Mammary epithelial cell (primary cell): ENCODE results near the gene ZNRF4.

Source experiments
- EZH2 ChIP-seq: IDR thresholded peaks from 2 replicates; pipeline ENCODE4 v1.6.1; 2012; ENCODE audit warnings: low read length, inconsistent platforms, borderline replicate concordance
- TF ChIP-seq, protein P1 (sequence below), 2 donors: IDR thresholded peaks in 1 of 2; conservative IDR thresholded peaks in 1 of 2; 2 replicates each; pipeline ENCODE4 v1.5.1; 2011 to 2012; ENCODE audit warnings: inconsistent platforms in 2 of 2, low read length in 2 of 2, mild to moderate bottlenecking in 2 of 2, control low read depth in 1 of 2, low read depth in 1 of 2; ENCODE audit not compliant: insufficient read depth in 1 of 2; ENCODE audit errors: extremely low read depth in 1 of 2

DNA sequence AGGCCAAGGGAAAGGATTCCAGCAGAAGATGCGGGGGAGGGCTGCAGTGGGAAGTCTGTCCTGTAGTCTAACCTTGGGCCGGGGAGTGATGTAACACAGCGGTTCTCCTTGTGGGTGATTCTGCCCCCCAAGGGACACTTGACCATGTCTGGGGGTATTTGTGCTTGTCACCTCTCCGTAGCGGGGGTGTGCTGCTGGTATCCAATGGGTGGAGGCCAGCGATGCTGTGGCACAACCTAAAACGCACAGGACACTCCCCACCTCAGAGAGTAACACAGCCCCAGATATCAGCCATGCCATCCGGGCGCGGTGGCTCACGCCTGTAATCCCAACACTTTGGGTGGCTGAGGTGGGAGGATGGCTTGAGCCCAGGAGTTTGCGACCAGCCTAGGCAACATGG lies 36.3 kb downstream of the ZNRF4 start:
- TF ChIP-seq, protein P1, sequence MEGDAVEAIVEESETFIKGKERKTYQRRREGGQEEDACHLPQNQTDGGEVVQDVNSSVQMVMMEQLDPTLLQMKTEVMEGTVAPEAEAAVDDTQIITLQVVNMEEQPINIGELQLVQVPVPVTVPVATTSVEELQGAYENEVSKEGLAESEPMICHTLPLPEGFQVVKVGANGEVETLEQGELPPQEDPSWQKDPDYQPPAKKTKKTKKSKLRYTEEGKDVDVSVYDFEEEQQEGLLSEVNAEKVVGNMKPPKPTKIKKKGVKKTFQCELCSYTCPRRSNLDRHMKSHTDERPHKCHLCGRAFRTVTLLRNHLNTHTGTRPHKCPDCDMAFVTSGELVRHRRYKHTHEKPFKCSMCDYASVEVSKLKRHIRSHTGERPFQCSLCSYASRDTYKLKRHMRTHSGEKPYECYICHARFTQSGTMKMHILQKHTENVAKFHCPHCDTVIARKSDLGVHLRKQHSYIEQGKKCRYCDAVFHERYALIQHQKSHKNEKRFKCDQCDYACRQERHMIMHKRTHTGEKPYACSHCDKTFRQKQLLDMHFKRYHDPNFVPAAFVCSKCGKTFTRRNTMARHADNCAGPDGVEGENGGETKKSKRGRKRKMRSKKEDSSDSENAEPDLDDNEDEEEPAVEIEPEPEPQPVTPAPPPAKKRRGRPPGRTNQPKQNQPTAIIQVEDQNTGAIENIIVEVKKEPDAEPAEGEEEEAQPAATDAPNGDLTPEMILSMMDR (conservative IDR thresholded peaks at IDR 0.05 in 1 of 2, IDR thresholded peaks at IDR 0.05 in 1 of 2; ENCODE audit: extremely low read depth in 1 of 2, insufficient read depth in 1 of 2, low read depth in 1 of 2, low read length in 2 of 2) = no peak
- TF ChIP-seq EZH2 = no peak
